SK-N-MC (cell line): ENCODE measurements around the gene PRIM2.

Experiments used
- EZH2 ChIP-seq: fragments of 200-600 bp; sonication (generic); IDR thresholded peaks from one replicate; pipeline ENCODE4 v1.6.1; 2017; ENCODE audit warnings: antibody characterized with exemption
- FOXP2 ChIP-seq: optimal IDR thresholded peaks from 2 replicates; pipeline ENCODE3; 2011; ENCODE audit warnings: mild to moderate bottlenecking, moderate library complexity; ENCODE audit not compliant: insufficient read depth; ENCODE audit errors: extremely low read length, control extremely low read depth
- POLR2AphosphoS5 ChIP-seq: IDR thresholded peaks from 2 replicates; pipeline ENCODE4 v1.6.1; 2012; ENCODE audit warnings: mild to moderate bottlenecking, low read depth, low read length, borderline replicate concordance

- TF ChIP-seq EZH2 (no peak), POLR2AphosphoS5 (no peak), FOXP2 (no peak)
Observed at GRCh38 chr6:57297505-57297904, 19.9 kb upstream of the PRIM2 start.
